Hepatocyte (in vitro differentiated cells): ENCODE measurements around the gene ALPG. TPM values are rescaled to one million over a fixed set of nuclear protein-coding genes. Genes with fewer than 3 reads are reported as not detected.
"Not testable (repeated sequence)": the region's sequence is repeated elsewhere in the genome, so short reads cannot be mapped to it uniquely, and the experiment has no call there.

ENCODE experiments used
- DNase-seq: peaks from one replicate; pipeline ENCODE4 v3.0.0-alpha.2; 2016; ENCODE audit warnings: low spot score
- H2AFZ ChIP-seq: fragments of 200-600 bp; sonication (generic); 2 replicates; pipeline ENCODE4 v1.6.0; 2016; ENCODE audit warnings: antibody characterized with exemption, mild to moderate bottlenecking
- H3K27ac ChIP-seq: fragments of 200-600 bp; sonication (generic); 2 replicates; pipeline ENCODE4 v1.5.1; 2016; ENCODE audit warnings: mild to moderate bottlenecking
- H3K27me3 ChIP-seq: fragments of 200-600 bp; sonication (generic); 2 replicates; pipeline ENCODE4 v1.6.1; 2016
- H3K36me3 ChIP-seq: fragments of 200-600 bp; sonication (generic); replicated peaks from 2 replicates; pipeline ENCODE4 v1.5.1; 2016; ENCODE audit warnings: low read depth; ENCODE audit not compliant: insufficient read depth
- H3K4me1 ChIP-seq: fragments of 200-600 bp; sonication (generic); 2 replicates; pipeline ENCODE4 v1.5.1; 2016; ENCODE audit warnings: mild to moderate bottlenecking, moderate library complexity; ENCODE audit not compliant: insufficient read depth
- H3K4me2 ChIP-seq: fragments of 200-600 bp; sonication (generic); 2 replicates; pipeline ENCODE4 v1.6.0; 2016
- H3K4me3 ChIP-seq: fragments of 200-600 bp; sonication (generic); 2 replicates; pipeline ENCODE4 v1.5.1; 2016; ENCODE audit warnings: mild to moderate bottlenecking
- H3K79me2 ChIP-seq: fragments of 200-600 bp; sonication (generic); 2 replicates; pipeline ENCODE4 v1.6.0; 2017; ENCODE audit warnings: mild to moderate bottlenecking
- H3K9me2 ChIP-seq: fragments of 200-600 bp; sonication (generic); replicated peaks from 2 replicates; pipeline ENCODE4 v1.6.0; 2017; ENCODE audit warnings: mild to moderate bottlenecking; ENCODE audit not compliant: insufficient read depth
- H3K9me3 ChIP-seq: fragments of 200-600 bp; sonication (generic); 2 replicates; pipeline ENCODE4 v1.5.1; 2016; ENCODE audit warnings: low read depth, mild to moderate bottlenecking
- H4K20me1 ChIP-seq: fragments of 200-600 bp; sonication (generic); 2 replicates; pipeline ENCODE4 v1.6.0; 2016; ENCODE audit warnings: mild to moderate bottlenecking; ENCODE audit not compliant: insufficient read depth, poor library complexity, severe bottlenecking
- CTCF ChIP-seq: fragments of 200-600 bp; sonication (generic); IDR thresholded peaks from 2 replicates; pipeline ENCODE4 v1.5.1; 2016; ENCODE audit warnings: antibody characterized with exemption, mild to moderate bottlenecking; ENCODE audit not compliant: poor library complexity
- EZH2 ChIP-seq: fragments of 200-600 bp; sonication (generic); IDR thresholded peaks from 2 replicates; pipeline ENCODE4 v1.6.1; 2016; ENCODE audit warnings: antibody characterized with exemption, mild to moderate bottlenecking, borderline replicate concordance
- EZH2phosphoT487 ChIP-seq: fragments of 200-600 bp; sonication (generic); IDR thresholded peaks from one replicate; pipeline ENCODE4 v1.6.1; 2018; ENCODE audit warnings: antibody characterized with exemption, mild to moderate bottlenecking, low read depth, moderate library complexity; ENCODE audit not compliant: unreplicated experiment, severe bottlenecking
- WGBS: methylation state at CpG from one replicate; pipeline ENCODE4 v1.1.6; 2016; ENCODE audit warnings: low lambda C conversion rate; ENCODE audit errors: missing lambda C conversion rate; 5-methylcytosine and 5-hydroxymethylcytosine counted together
- polyA plus RNA-seq: library from polyadenylated mRNA; unstranded; fragments of >200 nt; fragmentation: Nextera tagmentation; extraction: Ambion mirVana; gene quantifications from 2 replicates; pipeline ENCODE4 v1.2.1, GENCODE V29; 2016
- total RNA-seq: library from RNA; depleted of rRNA; stranded (reverse); fragments of >200 nt; gene quantifications from 2 replicates; pipeline ENCODE4 v1.2.3, GENCODE V29; 2014

ALPG gene
- total and polyA plus RNA-seq, 2 experiments from 2014 or later = 0.08 to 1.5 TPM

GRCh38 chr2:232421189-232421785 is 14.6 kb downstream of the ALPG start:
- Histone ChIP-seq H3K36me3 (no peaks in the 10 kb centered on the region), H2AFZ (peak overlapping the region; percentile 78), H3K4me2 (peak overlapping the region; percentile 98), H4K20me1 (no peaks in the 10 kb centered on the region), H3K27me3 (peaks cover 73% of the 10 kb centered on the region), H3K79me2 (no peaks in the 10 kb centered on the region), H3K4me1 (peaks cover 22% of the 10 kb centered on the region), H3K9me3 (no peaks in the 10 kb centered on the region), H3K9me2 (no peaks in the 10 kb centered on the region), H3K27ac (no peak overlapping the region), H3K4me3 (peak overlapping the region; percentile 23)
- no peak for DNase-seq
- TF ChIP-seq EZH2 = no peak
- no peak for TF ChIP-seq CTCF
- no peak for TF ChIP-seq EZH2phosphoT487
- WGBS = 23% methylated on average over 22 of the region's 22 CpGs

DNA sequence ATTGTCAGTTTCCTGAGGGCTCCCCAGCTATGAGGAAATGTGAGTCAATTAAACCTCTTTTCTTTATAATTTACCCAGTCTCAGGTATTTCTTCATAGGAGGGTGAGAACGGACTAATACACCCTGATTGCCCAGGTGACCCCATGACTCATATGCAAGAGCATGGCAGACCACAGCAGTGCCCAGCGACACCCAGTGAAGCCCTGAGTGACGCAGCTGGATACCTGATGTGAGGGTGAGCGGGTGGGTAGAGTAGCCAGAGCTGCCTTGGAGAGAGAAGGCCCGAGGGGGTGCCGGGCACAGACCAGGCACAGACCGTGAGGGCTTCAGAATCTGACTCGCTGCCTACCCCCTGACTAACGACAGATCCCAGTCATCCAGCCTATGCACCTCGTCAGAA is 15.4 kb downstream of the ALPG start:
- DNase-seq = no peak

DNA sequence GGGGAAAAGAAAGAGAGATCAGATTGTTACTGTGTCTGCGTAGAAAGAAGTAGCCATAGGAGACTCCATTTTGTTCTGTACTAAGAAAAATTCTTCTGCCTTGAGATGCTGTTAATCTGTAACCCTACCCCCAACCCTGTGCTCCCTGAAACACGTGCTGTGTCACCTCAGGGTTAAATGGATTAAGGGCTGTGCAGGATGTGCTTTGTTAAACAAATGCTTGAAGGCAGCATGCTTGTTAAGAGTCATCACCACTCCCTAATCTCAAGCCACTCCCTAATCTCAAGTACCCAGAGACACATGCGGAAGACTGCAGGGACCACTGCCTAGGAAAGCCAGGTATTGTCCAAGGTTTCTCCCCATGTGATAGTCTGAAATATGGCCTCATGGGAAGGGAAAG is 16.4 kb downstream of the ALPG start:
- not testable (repeated sequence) for H3K9me3 ChIP-seq, H3K4me2 ChIP-seq, H3K36me3 ChIP-seq, H3K4me3 ChIP-seq, H3K9me2 ChIP-seq, DNase-seq, H2AFZ ChIP-seq, H3K79me2 ChIP-seq, H4K20me1 ChIP-seq, H3K27ac ChIP-seq
- Histone ChIP-seq H3K4me1 (peaks cover 22% of the 10 kb centered on the region), H3K27me3 (peaks cover 58% of the 10 kb centered on the region)
- WGBS = 39% methylated on average over 3 of the region's 3 CpGs

More for the DNA sequence above, 15.4 kb downstream of the ALPG start:
- Histone ChIP-seq H3K9me3 (no peaks in the 10 kb centered on the region), H3K9me2 (no peaks in the 10 kb centered on the region), H3K4me3 (no peak overlapping the region), H3K4me1 (peaks cover 22% of the 10 kb centered on the region), H3K27me3 (peaks cover 66% of the 10 kb centered on the region), H3K4me2 (no peak overlapping the region), H3K27ac (no peak overlapping the region), H4K20me1 (no peaks in the 10 kb centered on the region), H3K36me3 (no peaks in the 10 kb centered on the region), H2AFZ (no peak overlapping the region), H3K79me2 (no peaks in the 10 kb centered on the region)
- TF ChIP-seq EZH2phosphoT487 (no peak), CTCF (no peak), EZH2 (no peak)
- 93% methylated on average over 10 of the region's 10 CpGs for WGBS

DNA sequence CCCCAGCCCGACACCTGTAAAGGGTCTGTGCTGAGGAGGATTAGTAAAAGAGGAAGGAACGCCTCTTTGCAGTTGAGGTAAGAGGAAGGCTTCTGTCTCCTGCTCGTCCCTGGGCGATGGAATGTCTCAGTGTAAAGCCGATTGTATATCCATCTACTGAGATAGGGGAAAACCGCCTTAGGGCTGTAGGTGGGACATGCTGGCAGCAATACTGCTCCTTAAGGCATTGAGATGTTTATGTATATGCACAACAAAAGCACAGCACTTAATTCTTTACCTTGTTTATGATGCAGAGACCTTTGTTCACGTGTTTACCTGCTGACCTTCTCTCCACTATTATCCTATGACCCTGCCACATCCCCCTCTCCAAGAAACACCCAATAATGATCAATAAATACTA is 16.8 kb downstream of the ALPG start:
- H3K4me1 ChIP-seq = peaks cover 20% of the 10 kb centered on the region
- H3K9me2 ChIP-seq, H3K4me3 ChIP-seq, H3K9me3 ChIP-seq, H3K36me3 ChIP-seq, DNase-seq, H4K20me1 ChIP-seq, H3K79me2 ChIP-seq, H2AFZ ChIP-seq, H3K4me2 ChIP-seq, H3K27ac ChIP-seq: not testable (repeated sequence)
- 25% methylated on average over 7 of the region's 7 CpGs for WGBS
- peaks cover 54% of the 10 kb centered on the region for H3K27me3 ChIP-seq
